Activated CD8-positive, alpha-beta memory T cell treated with anti-CD3 and anti-CD28 coated beads, Interleukin-2, amount 10 ng/mL, durations not matched to agents 7 days and 5 days (primary cell): ENCODE data around the gene CARMIL3. TPM values are rescaled to one million over a fixed set of nuclear protein-coding genes. Genes with fewer than 3 reads are reported as not detected.
"Not testable (repeated sequence)": the region's sequence is repeated elsewhere in the genome, so short reads cannot be mapped to it uniquely, and the experiment has no call there.

Source experiments
- ATAC-seq: fragments of 150-1000 bp; cut with Tn5 transposase; one replicate; pipeline ENCODE4 v1.10.0; 2021; ENCODE audit warnings: moderate library complexity
- CTCF ChIA-PET: fragments of 350-600 bp; sonication (Branson Sonifier 250); formaldehyde crosslinking; loops from one replicate; lab custom pipeline; 2021; ENCODE audit warnings: antibody characterized with exemption; lab: Charles Lee
- DNase-seq: peaks from one replicate; pipeline ENCODE4 v3.0.0-alpha.2; 2020
- H3K27ac Mint-ChIP-seq: one replicate; pipeline ENCODE4 v1.8.0; 2021; ENCODE audit warnings: mild to moderate bottlenecking, mixed read lengths
- H3K27me3 Mint-ChIP-seq: one replicate; pipeline ENCODE4 v1.8.0; 2021; ENCODE audit warnings: mixed read lengths
- H3K36me3 Mint-ChIP-seq: one replicate; pipeline ENCODE4 v1.8.0; 2021; ENCODE audit warnings: mild to moderate bottlenecking, mixed read lengths
- H3K4me1 Mint-ChIP-seq: one replicate; pipeline ENCODE4 v1.8.0; 2021; ENCODE audit warnings: mixed read lengths
- H3K4me3 Mint-ChIP-seq: one replicate; pipeline ENCODE4 v1.8.0; 2021; ENCODE audit warnings: mild to moderate bottlenecking, moderate library complexity, mixed read lengths
- H3K9me3 Mint-ChIP-seq: one replicate; pipeline ENCODE4 v1.8.0; 2022; ENCODE audit warnings: low read depth, mixed read lengths
- total RNA-seq, 2 experiments: library from RNA; stranded (reverse); gene quantifications; one replicate each; pipeline ENCODE4 v1.2.3, GENCODE V29; 2021

Gene CARMIL3
- total RNA-seq, 2 experiments from 2014 or later: 2.9 to 3.3 TPM

GRCh38 chr14:24031331-24031730, 20.5 kb upstream of the CARMIL3 start:
- H3K9me3 Mint-ChIP-seq, CTCF ChIA-PET, H3K4me1 Mint-ChIP-seq, H3K36me3 Mint-ChIP-seq, ATAC-seq, DNase-seq, H3K4me3 Mint-ChIP-seq, H3K27ac Mint-ChIP-seq: not testable (repeated sequence)
- H3K27me3 Mint-ChIP-seq: peaks cover 21% of the 10 kb centered on the region

- CTCF ChIA-PET: interaction anchor here (0.9 kb wide), 1 partner anchor 18 kb away, joined by 3 read pairs; no protein-coding TSS in a partner anchor
- Mint-ChIP-seq H3K4me1 (peaks cover 12% of the 10 kb centered on the region), H3K27me3 (peaks cover 9% of the 10 kb centered on the region), H3K4me3 (no peak overlapping the region), H3K36me3 (peaks cover 5% of the 10 kb centered on the region), H3K27ac (no peak overlapping the region), H3K9me3 (peaks cover 7% of the 10 kb centered on the region)
- no peak for DNase-seq
- ATAC-seq: no peak
Observed at GRCh38 chr14:24032727-24033418, 18.9 kb upstream of the CARMIL3 start.

- peak; percentile 12 for ATAC-seq
- peak overlapping the region; percentile 50 for H3K27ac Mint-ChIP-seq
Observed at GRCh38 chr14:24035769-24036168, 16.0 kb upstream of the CARMIL3 start.

GRCh38 chr14:24036169-24036962, 15.4 kb upstream of the CARMIL3 start:
- CTCF ChIA-PET: interaction anchor here (0.9 to 1.8 kb wide), 5 partner anchors 12 to 405 kb away, joined by 4 to 8 read pairs (median 4); partner anchors contain the start of gene CARMIL3
- Mint-ChIP-seq H3K4me3 (peak overlapping the region; percentile 88), H3K4me1 (peaks cover 15% of the 10 kb centered on the region), H3K9me3 (peaks cover 6% of the 10 kb centered on the region), H3K27ac (peak overlapping the region; percentile 76), H3K36me3 (peaks cover 3% of the 10 kb centered on the region), H3K27me3 (no peaks in the 10 kb centered on the region)
- DNase-seq (peak; percentile 80), ATAC-seq (peak; percentile 87)

More at GRCh38 chr14:24035769-24036168, 16.0 kb upstream of the CARMIL3 start:
- Mint-ChIP-seq H3K4me3 (peak overlapping the region; percentile 88), H3K4me1 (peaks cover 15% of the 10 kb centered on the region)
- H3K27me3 Mint-ChIP-seq, H3K9me3 Mint-ChIP-seq, DNase-seq, H3K36me3 Mint-ChIP-seq: not testable (repeated sequence)
- CTCF ChIA-PET: interaction anchor here (0.9 to 1.8 kb wide), 5 partner anchors 12 to 404 kb away, joined by 4 to 8 read pairs (median 4); partner anchors contain the start of gene CARMIL3

GRCh38 chr14:24036963-24037657, 14.7 kb upstream of the CARMIL3 start:
- H3K4me3 Mint-ChIP-seq: peak overlapping the region; percentile 88
- H3K4me1 Mint-ChIP-seq: peaks cover 15% of the 10 kb centered on the region
- CTCF ChIA-PET: interaction anchor here (1.2 to 1.8 kb wide), 4 partner anchors 10 to 405 kb away, joined by 3 to 4 read pairs (median 4); no protein-coding TSS in a partner anchor
- peak overlapping the region; percentile 76 for H3K27ac Mint-ChIP-seq
- not testable (repeated sequence) for DNase-seq, H3K36me3 Mint-ChIP-seq, H3K27me3 Mint-ChIP-seq, H3K9me3 Mint-ChIP-seq
- ATAC-seq: peak; percentile 2

GRCh38 chr14:24037658-24038037, 14.2 kb upstream of the CARMIL3 start:
- DNase-seq (no peak), ATAC-seq (no peak)
- Mint-ChIP-seq H3K36me3 (peaks cover 1% of the 10 kb centered on the region), H3K9me3 (no peaks in the 10 kb centered on the region), H3K4me1 (peaks cover 15% of the 10 kb centered on the region), H3K4me3 (no peak overlapping the region), H3K27me3 (peaks cover 5% of the 10 kb centered on the region), H3K27ac (no peak overlapping the region)
- CTCF ChIA-PET: interaction anchor here (0.9 to 1.5 kb wide), 2 partner anchors 10 to 21 kb away, joined by 3 read pairs; no protein-coding TSS in a partner anchor

GRCh38 chr14:24038686-24039085, 13.1 kb upstream of the CARMIL3 start:
- Mint-ChIP-seq H3K36me3 (peaks cover 1% of the 10 kb centered on the region), H3K4me1 (peaks cover 15% of the 10 kb centered on the region), H3K27ac (no peak overlapping the region), H3K9me3 (no peaks in the 10 kb centered on the region), H3K27me3 (peaks cover 9% of the 10 kb centered on the region), H3K4me3 (no peak overlapping the region)
- CTCF ChIA-PET: interaction anchor here (1.5 kb wide), 1 partner anchor 9 kb away, joined by 3 read pairs; no protein-coding TSS in a partner anchor
- ATAC-seq: no peak
- no peak for DNase-seq

- ATAC-seq (no peak), DNase-seq (no peak)
- H3K9me3 Mint-ChIP-seq: no peaks in the 10 kb centered on the region
- peaks cover 1% of the 10 kb centered on the region for H3K36me3 Mint-ChIP-seq
- H3K4me3 Mint-ChIP-seq: no peak overlapping the region
- H3K27ac Mint-ChIP-seq: no peak overlapping the region
- peaks cover 29% of the 10 kb centered on the region for H3K4me1 Mint-ChIP-seq
- H3K27me3 Mint-ChIP-seq: peaks cover 18% of the 10 kb centered on the region
- CTCF ChIA-PET: no interaction called here
Observed at GRCh38 chr14:24040692-24041091, 11.1 kb upstream of the CARMIL3 start.

GRCh38 chr14:24042746-24043145, 9.1 kb upstream of the CARMIL3 start:
- Mint-ChIP-seq H3K36me3 (no peaks in the 10 kb centered on the region), H3K27ac (no peak overlapping the region), H3K9me3 (no peaks in the 10 kb centered on the region), H3K4me1 (peaks cover 18% of the 10 kb centered on the region), H3K27me3 (peaks cover 26% of the 10 kb centered on the region), H3K4me3 (no peak overlapping the region)
- DNase-seq: no peak
- CTCF ChIA-PET: interaction anchor here (1.3 kb wide), 1 partner anchor 11 kb away, joined by 6 read pairs; no protein-coding TSS in a partner anchor
- no peak for ATAC-seq

- Mint-ChIP-seq H3K27me3 (peaks cover 42% of the 10 kb centered on the region), H3K4me1 (peaks cover 29% of the 10 kb centered on the region)
- not testable (repeated sequence) for H3K9me3 Mint-ChIP-seq, H3K36me3 Mint-ChIP-seq, H3K4me3 Mint-ChIP-seq, H3K27ac Mint-ChIP-seq, DNase-seq, ATAC-seq
- CTCF ChIA-PET: interaction anchor here (1.8 to 2.3 kb wide), 2 partner anchors 13 to 44 kb away, joined by 4 to 6 read pairs; no protein-coding TSS in a partner anchor
Observed at GRCh38 chr14:24049002-24049401, 2.8 kb upstream of the CARMIL3 start.

GRCh38 chr14:24050753-24051152, 1.1 kb upstream of the CARMIL3 start:
- peaks cover 16% of the 10 kb centered on the region for H3K4me1 Mint-ChIP-seq
- ATAC-seq, H3K27ac Mint-ChIP-seq, DNase-seq, H3K36me3 Mint-ChIP-seq, H3K9me3 Mint-ChIP-seq: not testable (repeated sequence)
- peaks cover 36% of the 10 kb centered on the region for H3K27me3 Mint-ChIP-seq
- H3K4me3 Mint-ChIP-seq: peak overlapping the region; percentile 74
- CTCF ChIA-PET: interaction anchor here (1.0 to 2.4 kb wide), 3 partner anchors 8 to 40 kb away, joined by 4 to 10 read pairs (median 5); no protein-coding TSS in a partner anchor

- H3K27ac Mint-ChIP-seq: peak overlapping the region; percentile 32
- H3K9me3 Mint-ChIP-seq: no peaks in the 10 kb centered on the region
Observed at GRCh38 chr14:24051176-24051788, 527 bp upstream of the CARMIL3 start.

More at GRCh38 chr14:24051176-24051788, 527 bp upstream of the CARMIL3 start:
- Mint-ChIP-seq H3K4me1 (peaks cover 16% of the 10 kb centered on the region), H3K27me3 (peaks cover 33% of the 10 kb centered on the region), H3K36me3 (no peaks in the 10 kb centered on the region), H3K4me3 (peak overlapping the region; percentile 74)
- CTCF ChIA-PET: interaction anchor here (1.2 to 3.1 kb wide), 8 partner anchors 10 to 63 kb away, joined by 3 to 21 read pairs (median 6); partner anchors contain the start of genes DCAF11 and NRL
- ATAC-seq (no peak), DNase-seq (peak; percentile 40)
